Measurements from ENCODE around the gene RNF112. TPM values are rescaled to one million over a fixed set of nuclear protein-coding genes. Genes with fewer than 3 reads are reported as not detected.
A peak's percentile ranks its signal among the peaks of the same experiment; 100 is the strongest.

RNF112 gene
- total and polyA plus RNA-seq, 7 donors: 0.60 to 8.6 (median 7.2) TPM

- Histone ChIP-seq H3K9me3 (no peaks in the 10 kb centered on the region), H3K27me3 (no peaks in the 10 kb centered on the region), H3K4me1 (peaks cover 0 to 20% (median 17%) of the 10 kb centered on the region in 4 donors), H3K36me3 (peaks cover 0 to 12% (median 2%) of the 10 kb centered on the region in 4 donors), H3K27ac (peak within 1 kb of the TSS; percentile 85 to 91 (median 88)), H3K4me3 (peak within 1 kb of the TSS; percentile 65 to 83 (median 78))
- 0% methylated on average over 83 of the region's 83 CpGs for WGBS, 2 donors
- peak; percentile 97 for DNase-seq
- no peak for TF ChIP-seq POLR2A (IDR thresholded peaks at IDR 0.05)
- peak; percentile 47 to 77 (median 70) for TF ChIP-seq POLR2AphosphoS5 (IDR thresholded peaks at IDR 0.05)
- TF ChIP-seq, protein P1, sequence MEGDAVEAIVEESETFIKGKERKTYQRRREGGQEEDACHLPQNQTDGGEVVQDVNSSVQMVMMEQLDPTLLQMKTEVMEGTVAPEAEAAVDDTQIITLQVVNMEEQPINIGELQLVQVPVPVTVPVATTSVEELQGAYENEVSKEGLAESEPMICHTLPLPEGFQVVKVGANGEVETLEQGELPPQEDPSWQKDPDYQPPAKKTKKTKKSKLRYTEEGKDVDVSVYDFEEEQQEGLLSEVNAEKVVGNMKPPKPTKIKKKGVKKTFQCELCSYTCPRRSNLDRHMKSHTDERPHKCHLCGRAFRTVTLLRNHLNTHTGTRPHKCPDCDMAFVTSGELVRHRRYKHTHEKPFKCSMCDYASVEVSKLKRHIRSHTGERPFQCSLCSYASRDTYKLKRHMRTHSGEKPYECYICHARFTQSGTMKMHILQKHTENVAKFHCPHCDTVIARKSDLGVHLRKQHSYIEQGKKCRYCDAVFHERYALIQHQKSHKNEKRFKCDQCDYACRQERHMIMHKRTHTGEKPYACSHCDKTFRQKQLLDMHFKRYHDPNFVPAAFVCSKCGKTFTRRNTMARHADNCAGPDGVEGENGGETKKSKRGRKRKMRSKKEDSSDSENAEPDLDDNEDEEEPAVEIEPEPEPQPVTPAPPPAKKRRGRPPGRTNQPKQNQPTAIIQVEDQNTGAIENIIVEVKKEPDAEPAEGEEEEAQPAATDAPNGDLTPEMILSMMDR (IDR thresholded peaks at IDR 0.05): peak; percentile 97 to 100 (median 98)
- peak in 2 of 4 donors; percentile 6 to 26 for TF ChIP-seq EP300 (IDR thresholded peaks at IDR 0.05)
- intact Hi-C loops (cut with DNase I): loop anchor here (1.0 to 5.0 kb wide), 6 partner anchors 15 to 400 kb away; partner anchors contain the start of genes ALDH3A2 and RNF112
Observed at GRCh38 chr17:19362277-19363113, 48.5 kb upstream of the RNF112 start, which contains the start of gene B9D1. B9D1 (minus strand) TSS chr17:19362723; CDS start chr17:19362569, 154 bp downstream.

GRCh38 chr17:19363114-19363438 lies 48.0 kb upstream of the RNF112 start:
- Histone ChIP-seq H3K9me3 (no peaks in the 10 kb centered on the region), H3K4me1 (peaks cover 0 to 20% (median 17%) of the 10 kb centered on the region in 4 donors), H3K27ac (peak overlapping the region; percentile 85 to 91 (median 88)), H3K36me3 (peaks cover 0 to 7% (median 2%) of the 10 kb centered on the region in 4 donors), H3K27me3 (no peaks in the 10 kb centered on the region), H3K4me3 (peak overlapping the region; percentile 65 to 83 (median 78))
- no peak for DNase-seq
- intact Hi-C loops (cut with DNase I): loop anchor here (1.0 to 5.0 kb wide), 5 partner anchors 49 to 399 kb away; partner anchors contain the start of genes ALDH3A2 and RNF112
- 25 to 31% methylated on average over 14 of the region's 14 CpGs for WGBS, 2 donors
- TF ChIP-seq POLR2A (IDR thresholded peaks at IDR 0.05) (no peak), EP300 (IDR thresholded peaks at IDR 0.05) (no peak), POLR2AphosphoS5 (IDR thresholded peaks at IDR 0.05) (no peak)
- TF ChIP-seq, protein P1 (IDR thresholded peaks at IDR 0.05): no peak

DNA sequence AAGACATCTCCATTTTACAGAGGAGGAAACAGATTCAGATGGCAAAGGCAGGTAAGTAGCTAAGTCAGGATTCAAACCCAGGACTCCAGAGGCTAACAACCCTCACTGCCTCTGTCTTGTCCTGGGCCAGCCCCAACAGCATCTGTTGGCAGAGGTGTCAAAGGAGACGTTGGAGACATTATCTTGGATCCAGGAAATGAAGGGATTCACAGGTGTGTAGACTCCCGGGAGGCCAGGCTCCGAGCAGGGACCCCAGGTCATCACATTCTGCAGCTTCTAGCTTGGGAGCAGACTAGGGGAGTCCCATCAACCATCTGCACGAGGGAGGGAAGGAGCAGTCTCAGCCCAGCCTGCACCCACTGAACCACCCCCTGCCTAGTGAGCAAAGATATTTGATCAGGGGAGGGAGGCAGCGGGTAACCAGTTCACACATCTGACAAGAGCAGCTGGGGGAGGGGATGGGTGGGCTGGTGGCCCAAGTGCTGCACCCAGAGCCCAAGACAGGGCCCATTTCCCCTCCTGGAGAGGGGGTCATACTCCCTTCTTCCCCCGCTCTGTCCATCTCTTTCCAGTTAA lies 47.5 kb upstream of the RNF112 start:
- Histone ChIP-seq H3K36me3 (peaks cover 0 to 4% (median under 1%) of the 10 kb centered on the region in 4 donors), H3K4me1 (peaks cover 0 to 20% (median 17%) of the 10 kb centered on the region in 4 donors), H3K27ac (peak overlapping the region in 2 of 4 donors; percentile 88 to 91), H3K4me3 (no peak overlapping the region), H3K9me3 (no peaks in the 10 kb centered on the region), H3K27me3 (no peaks in the 10 kb centered on the region)
- no peak for TF ChIP-seq POLR2AphosphoS5 (IDR thresholded peaks at IDR 0.05)
- no peak for TF ChIP-seq EP300 (IDR thresholded peaks at IDR 0.05)
- no peak for TF ChIP-seq POLR2A (IDR thresholded peaks at IDR 0.05)
- TF ChIP-seq, protein P1 (IDR thresholded peaks at IDR 0.05): no peak
- WGBS, 2 donors: 44 to 69% methylated on average over 6 of the region's 6 CpGs
- intact Hi-C loops (cut with DNase I): loop anchor here (1.0 to 5.0 kb wide), 5 partner anchors 49 to 399 kb away; partner anchors contain the start of genes ALDH3A2 and RNF112
- peak; percentile 56 for DNase-seq

- 85 to 88% methylated on average over 14 of the region's 14 CpGs for WGBS, 2 donors
- Histone ChIP-seq H3K27ac (no peak overlapping the region), H3K36me3 (no peaks in the 10 kb centered on the region), H3K4me1 (peaks cover 0 to 20% (median 17%) of the 10 kb centered on the region in 4 donors), H3K4me3 (no peak overlapping the region), H3K27me3 (no peaks in the 10 kb centered on the region), H3K9me3 (no peaks in the 10 kb centered on the region)
- intact Hi-C loops (cut with DNase I): loop anchor here (5.0 kb wide), 2 partner anchors 47 to 397 kb away; partner anchors contain the start of gene RNF112
- peak; percentile 58 for DNase-seq
- TF ChIP-seq EP300 (IDR thresholded peaks at IDR 0.05) (no peak), POLR2AphosphoS5 (IDR thresholded peaks at IDR 0.05) (no peak), POLR2A (IDR thresholded peaks at IDR 0.05) (no peak)
- TF ChIP-seq, protein P1 (IDR thresholded peaks at IDR 0.05): no peak
Observed at GRCh38 chr17:19364699-19365498, 46.1 kb upstream of the RNF112 start.
